Stimulated activated naive CD8-positive, alpha-beta T cell treated with anti-CD3 and anti-CD28 coated beads, Interleukin-15, Interleukin-2, amounts not matched to agents 100 U/mL and 50 U/mL, for 24 hours (primary cell): ENCODE measurements around the gene MDH1B.
A peak's percentile ranks its signal among the peaks of the same experiment; 100 is the strongest.
"Not testable (repeated sequence)": the region's sequence is repeated elsewhere in the genome, so short reads cannot be mapped to it uniquely, and the experiment has no call there.

Experiments
- ATAC-seq: fragments of 150-1000 bp; cut with Tn5 transposase; one replicate; pipeline ENCODE4 v1.10.0; 2021
- DNase-seq: peaks from one replicate; pipeline ENCODE4 v3.0.0; 2021

Gene MDH1B

GRCh38 chr2:206765242-206766056 is at the start of gene MDH1B, which contains the start of gene FASTKD2:
TSS of gene MDH1B (minus strand) at chr2:206765328. CDS start at chr2:206765271, 57 bp downstream.
TSS of gene FASTKD2 (plus strand) at chr2:206765606. CDS start at chr2:206766694, 1,088 bp downstream.
- ATAC-seq (peak; percentile 87), DNase-seq (peak; percentile 89)

- no peak for DNase-seq
Observed at GRCh38 chr2:206814498-206814897, 49.4 kb upstream of the MDH1B start.

GRCh38 chr2:206812471-206812870 is 47.3 kb upstream of the MDH1B start:
- DNase-seq, ATAC-seq: not testable (repeated sequence)

More at GRCh38 chr2:206814498-206814897, 49.4 kb upstream of the MDH1B start:
- no peak for ATAC-seq

GRCh38 chr2:206807624-206808023 is 42.5 kb upstream of the MDH1B start:
- not testable (repeated sequence) for ATAC-seq, DNase-seq

GRCh38 chr2:206805887-206806607 is 40.9 kb upstream of the MDH1B start:
- DNase-seq (no peak), ATAC-seq (no peak)

GRCh38 chr2:206804326-206804725 is 39.2 kb upstream of the MDH1B start:
- ATAC-seq: no peak
- no peak for DNase-seq

- no peak for DNase-seq
- ATAC-seq: no peak
Observed at GRCh38 chr2:206802654-206803514, 37.8 kb upstream of the MDH1B start.

GRCh38 chr2:206801418-206802189 is 36.5 kb upstream of the MDH1B start:
- ATAC-seq (no peak), DNase-seq (no peak)

- ATAC-seq (no peak), DNase-seq (peak; percentile 42)
Observed at GRCh38 chr2:206800506-206801417, 35.6 kb upstream of the MDH1B start.

GRCh38 chr2:206799083-206799482 is 34.0 kb upstream of the MDH1B start:
- ATAC-seq (peak; percentile 87), DNase-seq (no peak)

GRCh38 chr2:206798000-206798399 is 32.9 kb upstream of the MDH1B start:
- ATAC-seq (peak; percentile 47), DNase-seq (no peak)

GRCh38 chr2:206797376-206797775 is 32.2 kb upstream of the MDH1B start:
- ATAC-seq: peak; percentile 29
- no peak for DNase-seq

- ATAC-seq: no peak
- no peak for DNase-seq
Observed at GRCh38 chr2:206792645-206793044, 27.5 kb upstream of the MDH1B start.

GRCh38 chr2:206790311-206790935 is 25.3 kb upstream of the MDH1B start:
- ATAC-seq (no peak), DNase-seq (no peak)

- ATAC-seq: peak; percentile 59
Observed at GRCh38 chr2:206784559-206785353, 19.6 kb upstream of the MDH1B start.

GRCh38 chr2:206783718-206784117 is 18.6 kb upstream of the MDH1B start:
- no peak for ATAC-seq

More at GRCh38 chr2:206784559-206785353, 19.6 kb upstream of the MDH1B start:
- DNase-seq: no peak

GRCh38 chr2:206780671-206781070 is 15.5 kb upstream of the MDH1B start:
- no peak for ATAC-seq
- no peak for DNase-seq

More at GRCh38 chr2:206783718-206784117, 18.6 kb upstream of the MDH1B start:
- no peak for DNase-seq

GRCh38 chr2:206776432-206776831 is 11.3 kb upstream of the MDH1B start:
- DNase-seq (no peak), ATAC-seq (no peak)

- no peak for DNase-seq
- ATAC-seq: no peak
Observed at GRCh38 chr2:206774871-206775270, 9.7 kb upstream of the MDH1B start.
